DMS 273 (cell line): ENCODE results near the gene TMC2.
"Not testable (repeated sequence)": the region's sequence is repeated elsewhere in the genome, so short reads cannot be mapped to it uniquely, and the experiment has no call there.

Experiments used
- DNase-seq: peaks from one replicate; lab custom pipeline; 2025; ENCODE audit not compliant: unreplicated experiment; lab: John Stamatoyannopoulos, UW

TMC2 gene

GRCh38 chr20:2536560-2536986, at the start of gene TMC2:
TSS of gene TMC2 (plus strand) at chr20:2536573. CDS start at chr20:2536622, 49 bp downstream.
- DNase-seq = no peak

- not testable (repeated sequence) for DNase-seq
Observed at GRCh38 chr20:2502808-2503384, 33.5 kb upstream of the TMC2 start.

GRCh38 chr20:2504803-2505202, 31.6 kb upstream of the TMC2 start:
- DNase-seq = not testable (repeated sequence)

GRCh38 chr20:2506426-2506825, 29.9 kb upstream of the TMC2 start:
- not testable (repeated sequence) for DNase-seq

- DNase-seq = peak; percentile 53
Observed at GRCh38 chr20:2507464-2507863, 28.9 kb upstream of the TMC2 start.

GRCh38 chr20:2507875-2508630, 28.3 kb upstream of the TMC2 start:
- peak; percentile 73 for DNase-seq

GRCh38 chr20:2508631-2509467, 27.5 kb upstream of the TMC2 start, which contains the start of gene ZNF343:
TSS of gene ZNF343 (minus strand) at chr20:2508915. CDS start at chr20:2493895, 15,020 bp downstream.
- DNase-seq = peak; percentile 92

GRCh38 chr20:2509468-2509781, 26.9 kb upstream of the TMC2 start:
- no peak for DNase-seq

- DNase-seq = no peak
Observed at GRCh38 chr20:2509794-2510193, 26.6 kb upstream of the TMC2 start.

GRCh38 chr20:2515203-2515602, 21.2 kb upstream of the TMC2 start:
- no peak for DNase-seq

- no peak for DNase-seq
Observed at GRCh38 chr20:2516399-2516798, 20.0 kb upstream of the TMC2 start.

GRCh38 chr20:2518096-2518495, 18.3 kb upstream of the TMC2 start:
- no peak for DNase-seq

- DNase-seq = no peak
Observed at GRCh38 chr20:2518558-2518957, 17.8 kb upstream of the TMC2 start.

- no peak for DNase-seq
Observed at GRCh38 chr20:2519115-2519809, 17.1 kb upstream of the TMC2 start.

- DNase-seq = no peak
Observed at GRCh38 chr20:2520617-2521016, 15.8 kb upstream of the TMC2 start.

- DNase-seq = peak; percentile 78
Observed at GRCh38 chr20:2521369-2522305, 14.7 kb upstream of the TMC2 start.

GRCh38 chr20:2522826-2523429, 13.4 kb upstream of the TMC2 start:
- not testable (repeated sequence) for DNase-seq

GRCh38 chr20:2523919-2524708, 12.3 kb upstream of the TMC2 start:
- DNase-seq = peak; percentile 91
